Measurements from ENCODE around the gene SHLD1.

Gene SHLD1

DNA sequence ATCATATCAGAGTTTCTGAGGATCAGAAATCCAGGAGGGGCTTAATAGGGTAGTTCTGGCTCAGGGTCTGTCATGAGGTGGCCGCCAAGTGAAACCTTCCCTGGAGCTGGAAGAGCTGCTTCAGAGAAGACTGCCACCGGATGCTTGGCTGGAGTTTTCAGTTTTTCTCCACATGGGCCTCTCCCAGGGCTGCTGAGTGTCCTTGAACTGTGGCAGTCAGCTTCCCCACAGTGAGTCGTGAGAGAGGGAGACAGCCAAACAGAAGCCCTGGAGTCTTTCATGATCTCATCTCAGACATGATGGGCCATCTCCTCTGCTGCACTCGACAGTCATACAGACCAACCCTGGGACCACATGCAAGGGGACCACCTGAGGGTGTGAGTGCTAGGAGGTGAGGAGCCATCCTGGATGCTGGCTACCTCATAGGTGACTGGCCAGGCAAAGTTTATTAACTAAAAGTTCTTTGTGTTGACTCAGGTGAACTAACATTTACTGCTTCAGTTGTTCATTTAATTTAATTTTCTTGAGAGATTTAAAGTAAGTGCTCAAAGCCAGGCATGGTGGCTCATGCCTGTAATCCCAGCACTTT, 71.5 kb downstream of the SHLD1 start:
- DNase-seq = peak; percentile 10

DNA sequence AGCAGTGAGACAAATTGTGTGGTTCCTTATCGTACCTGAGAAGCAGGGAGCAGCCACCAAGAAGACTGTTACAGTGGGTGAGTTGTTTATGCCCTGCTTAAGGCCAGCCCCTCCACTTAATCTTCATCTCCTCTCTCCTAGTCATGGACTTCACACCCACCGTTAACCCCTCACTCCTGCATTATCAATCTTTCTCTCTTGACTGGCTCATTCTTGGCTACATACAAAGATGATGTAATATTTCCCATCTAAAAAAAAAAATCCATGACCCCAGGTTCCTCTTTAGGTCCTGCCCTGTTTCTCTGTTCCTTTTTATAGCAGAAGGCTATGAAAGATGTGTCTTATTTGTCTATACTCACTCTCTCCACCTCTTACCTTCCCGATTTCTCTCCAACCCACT, 72.4 kb downstream of the SHLD1 start:
- DNase-seq = peak; percentile 68

GRCh38 chr20:5825130-5825719, 75.0 kb downstream of the SHLD1 start:
- DNase-seq = no peak

GRCh38 chr20:5827098-5827853, 77.1 kb downstream of the SHLD1 start:
- DNase-seq = no peak

DNA sequence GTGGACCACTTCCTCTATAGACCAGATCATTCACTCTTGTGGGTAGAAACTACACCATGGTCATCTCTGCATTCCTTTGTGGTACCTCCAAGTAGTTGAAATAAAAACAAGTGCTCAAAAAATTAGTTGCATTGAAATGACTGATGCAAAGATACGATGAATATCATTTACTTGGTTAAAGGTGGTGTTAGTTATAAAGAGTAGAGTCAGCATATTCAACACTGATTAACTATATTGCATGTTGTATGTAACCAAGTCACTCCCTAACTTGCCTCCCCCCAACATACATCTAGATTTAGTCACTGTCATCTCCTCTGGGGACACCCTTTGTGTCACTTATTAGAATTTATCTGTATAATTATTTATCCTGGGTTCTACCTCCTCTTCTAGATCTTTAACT, 77.7 kb downstream of the SHLD1 start:
- no peak for DNase-seq

DNA sequence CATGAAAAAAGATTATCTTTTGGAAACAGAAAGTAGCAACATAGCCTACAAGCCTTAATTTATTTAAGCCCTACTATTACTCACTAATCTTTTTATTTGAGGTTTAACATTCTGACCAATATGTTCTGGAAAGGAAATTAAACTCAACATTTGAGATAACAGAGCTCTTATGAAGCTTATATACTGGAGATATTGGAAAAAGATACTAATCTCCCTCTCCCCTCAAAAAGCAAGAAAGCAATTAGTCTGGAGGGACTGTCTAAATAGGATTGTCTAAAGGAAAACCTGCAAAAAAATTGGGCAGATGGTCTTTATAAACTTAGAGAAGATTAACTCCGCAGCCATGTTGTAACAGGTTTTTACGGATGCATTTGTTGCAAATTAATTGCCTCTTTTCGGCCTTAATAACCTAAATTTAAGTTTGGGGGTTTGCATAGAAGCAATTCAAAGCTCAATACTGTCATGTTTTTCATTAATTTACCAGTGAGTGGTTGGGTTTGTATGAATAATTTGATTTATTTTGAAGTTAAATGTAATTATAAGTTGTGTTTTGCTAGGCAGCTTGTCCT, 79.1 kb downstream of the SHLD1 start:
- no peak for DNase-seq

GRCh38 chr20:5831539-5832237, 81.5 kb downstream of the SHLD1 start:
- DNase-seq = no peak

- DNase-seq = no peak
Observed at GRCh38 chr20:5833309-5833941, 83.2 kb downstream of the SHLD1 start.

GRCh38 chr20:5834436-5835005, 84.3 kb downstream of the SHLD1 start:
- DNase-seq = no peak

DNA sequence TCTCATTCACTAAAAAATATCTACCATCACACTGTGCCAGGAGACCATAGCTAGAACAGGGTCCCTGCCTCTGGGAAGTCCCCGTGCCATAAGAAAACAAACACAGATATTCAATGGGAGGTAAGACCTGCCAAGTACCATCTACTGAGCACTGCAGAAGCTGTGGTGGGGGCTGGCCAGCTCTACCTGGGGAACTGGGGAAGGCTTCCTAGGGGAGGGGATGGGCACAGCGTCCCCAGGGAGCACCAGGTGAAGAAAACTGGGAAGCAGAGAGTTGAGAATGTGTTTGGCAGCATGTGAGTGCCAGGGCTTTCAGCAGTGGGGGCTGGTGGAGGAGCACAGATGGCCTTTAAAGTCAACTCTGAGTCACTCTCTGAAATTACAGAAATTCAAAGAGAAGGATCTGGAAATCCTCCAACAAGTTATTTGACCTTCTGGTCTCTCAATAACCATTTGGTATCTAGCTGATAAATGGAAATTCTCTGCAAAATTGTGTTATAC, 85.2 kb downstream of the SHLD1 start:
- DNase-seq = no peak

DNA sequence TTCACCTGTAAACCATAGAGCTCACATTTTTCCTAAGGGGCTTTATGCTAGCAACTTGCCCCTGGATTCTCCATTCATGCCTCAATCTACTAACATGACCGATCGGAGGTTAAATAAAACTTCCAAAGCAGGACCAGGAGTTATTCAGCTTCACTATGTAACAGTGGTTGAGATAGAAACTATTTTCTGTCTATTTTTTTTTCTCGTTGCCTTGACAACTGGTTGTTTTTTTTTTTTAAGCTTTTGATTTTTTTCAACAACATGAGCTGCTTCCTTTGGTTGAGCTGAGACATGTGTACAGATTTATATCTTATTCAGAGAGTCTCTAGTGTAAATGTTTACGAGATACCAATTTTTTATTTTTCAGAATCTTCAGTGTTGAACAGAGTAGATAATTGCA, 85.7 kb downstream of the SHLD1 start:
- no peak for DNase-seq

- DNase-seq = no peak
Observed at GRCh38 chr20:5836569-5836968, 86.4 kb downstream of the SHLD1 start.

- no peak for DNase-seq
Observed at GRCh38 chr20:5840411-5841002, 90.3 kb downstream of the SHLD1 start.

DNA sequence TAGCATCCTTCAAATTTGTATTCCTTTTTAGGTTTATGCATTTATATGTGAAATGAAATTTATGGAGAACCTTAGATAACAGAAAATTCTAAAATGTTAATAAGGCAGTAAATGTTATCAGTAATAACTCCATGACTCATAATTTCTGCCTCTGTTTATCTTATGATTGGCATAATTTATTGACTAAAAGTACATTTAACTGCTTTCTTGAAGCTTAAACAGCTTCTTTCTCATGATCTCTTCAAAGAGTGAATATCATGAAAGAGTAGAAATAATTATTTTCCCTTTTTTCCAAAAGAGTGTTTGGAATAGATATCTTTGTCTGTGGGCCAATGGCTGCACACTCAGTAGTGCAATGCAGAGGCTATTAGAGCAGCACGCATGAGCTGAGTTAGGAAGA, 91.3 kb downstream of the SHLD1 start:
- no peak for DNase-seq

DNA sequence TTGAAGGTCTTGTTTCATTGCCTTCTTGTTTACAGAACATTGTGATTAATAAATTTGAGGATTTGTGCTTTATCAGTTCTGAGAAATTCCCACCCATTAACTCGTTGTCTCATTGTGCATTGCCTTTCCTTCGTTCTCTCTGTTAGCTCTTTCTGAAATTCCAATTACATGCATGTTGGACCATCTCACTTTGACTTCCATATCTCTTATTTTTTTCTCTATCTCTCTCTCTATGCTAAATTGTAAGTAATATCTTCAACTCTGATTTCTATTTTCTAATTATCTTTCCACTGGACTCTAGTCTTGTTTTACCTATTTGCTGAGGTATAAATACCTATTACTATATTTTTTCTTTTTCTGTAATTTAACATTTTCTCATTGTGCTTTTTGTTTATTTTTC, 92.3 kb downstream of the SHLD1 start:
- no peak for DNase-seq

- DNase-seq = no peak
Observed at GRCh38 chr20:5843054-5843592, 92.9 kb downstream of the SHLD1 start.

GRCh38 chr20:5844063-5844681, 94.0 kb downstream of the SHLD1 start:
- no peak for DNase-seq

- DNase-seq = no peak
Observed at GRCh38 chr20:5845681-5846615, 95.7 kb downstream of the SHLD1 start.

- DNase-seq = no peak
Observed at GRCh38 chr20:5848711-5849505, 98.7 kb downstream of the SHLD1 start.
